ENCODE results near the gene RASAL1.

The RASAL1 gene

GRCh38 chr12:113055594-113056380, 79.8 kb downstream of the RASAL1 start:
- DNase-seq = no peak

GRCh38 chr12:113054948-113055486, 80.5 kb downstream of the RASAL1 start:
- DNase-seq = no peak

GRCh38 chr12:113052326-113052725, 83.2 kb downstream of the RASAL1 start:
- DNase-seq = no peak

- DNase-seq = no peak
Observed at GRCh38 chr12:113051759-113052158, 83.8 kb downstream of the RASAL1 start.

GRCh38 chr12:113050795-113051194, 84.8 kb downstream of the RASAL1 start:
- DNase-seq = no peak

- DNase-seq = no peak
Observed at GRCh38 chr12:113049976-113050742, 85.4 kb downstream of the RASAL1 start.

Measured in SW 1271 (cell line).